Liver (tissue), 3 donors: ENCODE data around the gene CSNK1D.

Source experiments
- ATF3 ChIP-seq: IDR thresholded peaks from 2 replicates; pipeline ENCODE4 v1.6.1; 2016; ENCODE audit warnings: antibody characterized with exemption
- CTCF ChIP-seq: fragments of 150-350 bp; IDR thresholded peaks from 2 replicates; pipeline ENCODE4 v1.5.1; 2017; ENCODE audit warnings: improper control_type of control experiment, low read depth, low read length; ENCODE audit not compliant: missing input control
- FOXA1 ChIP-seq: IDR thresholded peaks from 2 replicates; pipeline ENCODE4 v1.6.1; 2016; ENCODE audit warnings: antibody characterized with exemption
- GABPA ChIP-seq, 2 donors: IDR thresholded peaks in 1 of 2; conservative IDR thresholded peaks in 1 of 2; 2 replicates each; pipeline ENCODE4 v1.6.1; 2016; ENCODE audit warnings: antibody characterized with exemption in 2 of 2, mild to moderate bottlenecking in 1 of 2, moderate library complexity in 1 of 2
- HNF4G ChIP-seq: IDR thresholded peaks from 2 replicates; pipeline ENCODE4 v1.6.1; 2016; ENCODE audit warnings: antibody characterized with exemption
- JUND ChIP-seq, 2 donors: IDR thresholded peaks; 2 replicates each; pipeline ENCODE4 v1.6.1; 2016; ENCODE audit warnings: antibody characterized with exemption in 2 of 2
- NR2F2 ChIP-seq: IDR thresholded peaks from 2 replicates; pipeline ENCODE4 v1.6.1; 2016; ENCODE audit warnings: antibody characterized with exemption
- REST ChIP-seq: IDR thresholded peaks from 2 replicates; pipeline ENCODE4 v1.6.1; 2016; ENCODE audit warnings: antibody characterized with exemption, mild to moderate bottlenecking
- RXRA ChIP-seq, 2 donors: IDR thresholded peaks; 2 replicates each; pipeline ENCODE4 v1.6.1; 2017 to 2018; ENCODE audit warnings: antibody characterized with exemption in 2 of 2, mild to moderate bottlenecking in 1 of 2
- SP1 ChIP-seq: IDR thresholded peaks from 2 replicates; pipeline ENCODE4 v1.6.1; 2018; ENCODE audit warnings: antibody characterized with exemption, mild to moderate bottlenecking
- TAF1 ChIP-seq: conservative IDR thresholded peaks from 2 replicates; pipeline ENCODE4 v1.6.1; 2016; ENCODE audit warnings: antibody characterized with exemption, mild to moderate bottlenecking
- YY1 ChIP-seq: IDR thresholded peaks from 2 replicates; pipeline ENCODE4 v1.6.1; 2016; ENCODE audit warnings: antibody characterized with exemption, mild to moderate bottlenecking
- TF ChIP-seq, protein P1 (sequence below): IDR thresholded peaks from 2 replicates; pipeline ENCODE4 v1.6.1; 2016; ENCODE audit warnings: antibody characterized with exemption
- TF ChIP-seq, protein P2 (sequence below): IDR thresholded peaks from 2 replicates; pipeline ENCODE4 v1.6.1; 2016; ENCODE audit warnings: antibody characterized with exemption
- donor health status: healthy.
- donor health status: healthy.

DNA sequence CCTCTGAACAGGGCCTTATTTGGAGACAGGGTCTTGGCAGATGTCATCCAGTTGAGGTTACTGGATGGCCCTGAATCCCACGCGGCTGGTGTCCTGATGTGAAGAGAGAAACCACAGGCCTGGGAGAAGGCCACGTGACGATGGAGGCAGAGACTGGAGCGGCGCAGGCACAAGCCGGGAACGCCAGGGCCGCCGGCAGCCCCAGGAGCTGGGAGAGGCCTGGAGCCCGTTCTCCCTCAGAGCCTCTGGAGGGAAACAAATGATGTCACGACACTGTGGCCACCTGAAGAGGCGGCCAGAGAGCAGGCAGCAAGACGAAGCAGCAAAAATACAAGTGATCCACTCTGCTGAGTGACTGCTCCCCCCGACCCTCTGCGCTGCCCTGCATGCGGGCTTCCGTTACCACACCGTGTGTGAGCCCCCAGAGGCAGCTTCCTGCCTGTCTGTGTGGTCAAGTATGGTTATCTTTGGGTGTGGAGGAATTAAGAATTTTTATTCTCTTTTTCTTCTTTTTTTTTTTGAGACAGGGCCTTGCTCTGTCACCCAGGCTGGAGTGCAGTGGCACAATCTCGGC lies 32.3 kb upstream of the CSNK1D start:
- TF ChIP-seq TAF1 (no peak), CTCF (no peak), NR2F2 (no peak), YY1 (no peak), JUND (IDR thresholded peaks at IDR 0.05) (no peak), RXRA (IDR thresholded peaks at IDR 0.05) (no peak), REST (no peak), ATF3 (no peak), HNF4G (no peak), FOXA1 (no peak), SP1 (no peak), GABPA (IDR thresholded peaks at IDR 0.05 in 1 of 2, conservative IDR thresholded peaks at IDR 0.05 in 1 of 2) (no peak)
- TF ChIP-seq, protein P1, sequence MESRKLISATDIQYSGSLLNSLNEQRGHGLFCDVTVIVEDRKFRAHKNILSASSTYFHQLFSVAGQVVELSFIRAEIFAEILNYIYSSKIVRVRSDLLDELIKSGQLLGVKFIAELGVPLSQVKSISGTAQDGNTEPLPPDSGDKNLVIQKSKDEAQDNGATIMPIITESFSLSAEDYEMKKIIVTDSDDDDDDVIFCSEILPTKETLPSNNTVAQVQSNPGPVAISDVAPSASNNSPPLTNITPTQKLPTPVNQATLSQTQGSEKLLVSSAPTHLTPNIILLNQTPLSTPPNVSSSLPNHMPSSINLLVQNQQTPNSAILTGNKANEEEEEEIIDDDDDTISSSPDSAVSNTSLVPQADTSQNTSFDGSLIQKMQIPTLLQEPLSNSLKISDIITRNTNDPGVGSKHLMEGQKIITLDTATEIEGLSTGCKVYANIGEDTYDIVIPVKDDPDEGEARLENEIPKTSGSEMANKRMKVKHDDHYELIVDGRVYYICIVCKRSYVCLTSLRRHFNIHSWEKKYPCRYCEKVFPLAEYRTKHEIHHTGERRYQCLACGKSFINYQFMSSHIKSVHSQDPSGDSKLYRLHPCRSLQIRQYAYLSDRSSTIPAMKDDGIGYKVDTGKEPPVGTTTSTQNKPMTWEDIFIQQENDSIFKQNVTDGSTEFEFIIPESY = no peak
- TF ChIP-seq, protein P2, sequence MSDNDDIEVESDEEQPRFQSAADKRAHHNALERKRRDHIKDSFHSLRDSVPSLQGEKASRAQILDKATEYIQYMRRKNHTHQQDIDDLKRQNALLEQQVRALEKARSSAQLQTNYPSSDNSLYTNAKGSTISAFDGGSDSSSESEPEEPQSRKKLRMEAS = no peak
